Transverse colon (tissue), 4 donors: ENCODE measurements around the gene CPXM2.

ENCODE experiments used
- POLR2A ChIP-seq: fragments of 450-650 bp; IDR thresholded peaks from one replicate; pipeline ENCODE4 v1.6.1; 2016; ENCODE audit warnings: antibody characterized with exemption, mild to moderate bottlenecking, moderate library complexity
- POLR2AphosphoS5 ChIP-seq, 3 donors: sonication (generic); formaldehyde crosslinking; IDR thresholded peaks; one replicate each; pipeline ENCODE4 v1.6.1; 2016; ENCODE audit warnings: antibody characterized with exemption in 3 of 3
- TF ChIP-seq, protein P1 (sequence below), 5 experiments: fragments of 200-600 bp in 3 of 5; fragments of 450-650 bp in 2 of 5; sonication (generic) in 3 of 5; IDR thresholded peaks; 1 replicate in 2 of 5; 2 replicates in 3 of 5; pipeline ENCODE4 v1.5.1; 2016 to 2017; ENCODE audit warnings: antibody characterized with exemption in 5 of 5, inconsistent platforms in 3 of 5, mild to moderate bottlenecking in 2 of 5, moderate library complexity in 1 of 5

DNA sequence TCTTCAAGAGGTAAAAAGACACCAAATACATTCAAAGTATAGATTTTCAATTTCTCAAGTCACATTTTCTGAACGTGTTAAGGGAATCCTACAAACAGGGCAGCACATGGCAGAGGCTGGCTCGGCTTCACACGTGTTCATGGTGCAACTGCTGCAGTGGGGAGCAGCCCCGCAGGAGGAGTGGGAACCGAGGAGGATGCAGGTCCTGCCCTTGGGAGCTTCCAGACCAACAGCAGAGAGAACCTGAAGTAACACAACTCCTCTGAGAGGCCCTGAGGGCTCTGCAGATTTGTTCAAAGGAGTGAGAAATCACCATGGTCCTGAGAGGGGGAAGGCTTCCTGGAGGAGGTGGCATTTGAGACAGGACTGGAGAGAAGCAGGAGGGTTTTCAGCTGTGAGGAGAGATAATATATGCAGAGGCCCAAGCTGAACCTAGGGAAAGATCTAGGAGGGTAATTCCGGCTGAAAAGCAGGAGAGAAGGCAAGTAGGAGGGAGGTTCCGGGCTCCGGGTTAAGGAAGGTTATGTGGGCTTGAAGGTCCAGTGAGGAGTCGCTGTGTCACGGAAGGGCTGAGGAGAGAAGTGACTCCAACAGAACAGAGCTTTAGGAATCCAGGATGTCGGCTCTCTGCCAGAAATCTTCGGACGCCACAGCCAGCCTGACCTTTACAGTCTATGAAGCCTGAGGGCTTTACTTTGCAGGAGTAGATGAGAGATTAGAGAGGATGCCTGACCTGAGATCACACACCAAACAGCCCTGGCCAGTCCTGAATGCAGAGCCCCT, 148.0 kb downstream of the CPXM2 start:
- TF ChIP-seq, protein P1, sequence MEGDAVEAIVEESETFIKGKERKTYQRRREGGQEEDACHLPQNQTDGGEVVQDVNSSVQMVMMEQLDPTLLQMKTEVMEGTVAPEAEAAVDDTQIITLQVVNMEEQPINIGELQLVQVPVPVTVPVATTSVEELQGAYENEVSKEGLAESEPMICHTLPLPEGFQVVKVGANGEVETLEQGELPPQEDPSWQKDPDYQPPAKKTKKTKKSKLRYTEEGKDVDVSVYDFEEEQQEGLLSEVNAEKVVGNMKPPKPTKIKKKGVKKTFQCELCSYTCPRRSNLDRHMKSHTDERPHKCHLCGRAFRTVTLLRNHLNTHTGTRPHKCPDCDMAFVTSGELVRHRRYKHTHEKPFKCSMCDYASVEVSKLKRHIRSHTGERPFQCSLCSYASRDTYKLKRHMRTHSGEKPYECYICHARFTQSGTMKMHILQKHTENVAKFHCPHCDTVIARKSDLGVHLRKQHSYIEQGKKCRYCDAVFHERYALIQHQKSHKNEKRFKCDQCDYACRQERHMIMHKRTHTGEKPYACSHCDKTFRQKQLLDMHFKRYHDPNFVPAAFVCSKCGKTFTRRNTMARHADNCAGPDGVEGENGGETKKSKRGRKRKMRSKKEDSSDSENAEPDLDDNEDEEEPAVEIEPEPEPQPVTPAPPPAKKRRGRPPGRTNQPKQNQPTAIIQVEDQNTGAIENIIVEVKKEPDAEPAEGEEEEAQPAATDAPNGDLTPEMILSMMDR (IDR thresholded peaks at IDR 0.05), result no peak
- no peak for TF ChIP-seq POLR2A
- TF ChIP-seq POLR2AphosphoS5 (IDR thresholded peaks at IDR 0.05), result no peak
